ENCODE results near the gene MRC1.

DNA sequence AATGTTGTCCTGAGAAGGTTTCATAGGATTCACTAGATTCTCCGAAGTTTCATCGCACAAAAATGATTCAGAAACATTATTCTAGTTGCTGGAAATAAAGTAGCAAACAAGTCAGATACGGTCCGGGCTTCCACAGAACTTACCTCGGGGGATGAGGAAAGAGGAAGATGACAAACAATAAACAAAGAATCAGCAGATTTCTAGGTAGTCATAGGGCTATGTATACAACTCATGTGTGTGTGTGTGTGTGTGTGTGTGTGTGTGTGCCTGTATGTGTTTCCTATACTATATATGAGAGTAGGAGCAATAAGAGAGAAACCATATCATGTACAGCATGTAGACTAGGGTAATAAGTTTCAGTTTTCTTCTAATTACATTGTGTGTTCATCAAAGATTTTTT lies 40.7 kb upstream of the MRC1 start:
- TF ChIP-seq CTCF (IDR thresholded peaks at IDR 0.05) (no peak), POLR2A (IDR thresholded peaks at IDR 0.05) (no peak)

Measured in lower leg skin (tissue), 3 donors.